NCI-H128 (cell line): Measurements from ENCODE around the gene FZR1.

Source experiments
- DNase-seq: peaks from one replicate; lab custom pipeline; 2025; ENCODE audit not compliant: unreplicated experiment; lab: John Stamatoyannopoulos, UW

The FZR1 gene

DNA sequence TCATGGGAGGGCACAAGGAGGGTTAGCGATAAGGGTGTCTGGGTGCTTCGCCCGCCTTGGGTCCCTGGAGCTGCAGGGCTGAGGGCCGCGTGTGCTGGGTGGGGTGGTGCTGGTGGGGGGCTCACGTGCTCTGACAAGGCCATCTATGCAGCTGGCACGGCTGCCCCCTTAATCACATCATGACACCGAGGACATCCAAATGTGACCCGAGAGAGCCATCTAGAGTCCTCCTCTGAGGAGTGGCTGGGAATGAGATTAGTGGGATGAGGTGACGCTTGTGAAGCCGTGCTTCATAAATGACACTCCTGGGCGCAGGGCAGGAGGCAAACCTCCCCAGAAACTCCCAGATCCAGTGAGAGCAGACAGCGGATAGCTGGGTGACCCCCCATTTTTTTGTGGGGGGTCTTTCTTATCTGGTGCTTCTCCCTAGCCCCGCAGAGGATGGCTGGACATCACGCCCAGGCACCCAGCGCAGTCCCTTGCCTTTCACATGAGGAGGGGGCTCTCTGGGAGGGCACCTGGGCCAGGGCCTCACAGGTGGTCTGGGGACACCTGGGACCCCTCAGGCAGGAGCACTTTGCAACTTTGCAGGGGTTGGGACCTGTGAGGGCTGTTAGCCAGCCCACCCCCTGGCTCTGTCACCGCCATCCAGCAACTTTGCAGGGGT lies 6.6 kb downstream of the FZR1 start:
- DNase-seq = no peak

DNA sequence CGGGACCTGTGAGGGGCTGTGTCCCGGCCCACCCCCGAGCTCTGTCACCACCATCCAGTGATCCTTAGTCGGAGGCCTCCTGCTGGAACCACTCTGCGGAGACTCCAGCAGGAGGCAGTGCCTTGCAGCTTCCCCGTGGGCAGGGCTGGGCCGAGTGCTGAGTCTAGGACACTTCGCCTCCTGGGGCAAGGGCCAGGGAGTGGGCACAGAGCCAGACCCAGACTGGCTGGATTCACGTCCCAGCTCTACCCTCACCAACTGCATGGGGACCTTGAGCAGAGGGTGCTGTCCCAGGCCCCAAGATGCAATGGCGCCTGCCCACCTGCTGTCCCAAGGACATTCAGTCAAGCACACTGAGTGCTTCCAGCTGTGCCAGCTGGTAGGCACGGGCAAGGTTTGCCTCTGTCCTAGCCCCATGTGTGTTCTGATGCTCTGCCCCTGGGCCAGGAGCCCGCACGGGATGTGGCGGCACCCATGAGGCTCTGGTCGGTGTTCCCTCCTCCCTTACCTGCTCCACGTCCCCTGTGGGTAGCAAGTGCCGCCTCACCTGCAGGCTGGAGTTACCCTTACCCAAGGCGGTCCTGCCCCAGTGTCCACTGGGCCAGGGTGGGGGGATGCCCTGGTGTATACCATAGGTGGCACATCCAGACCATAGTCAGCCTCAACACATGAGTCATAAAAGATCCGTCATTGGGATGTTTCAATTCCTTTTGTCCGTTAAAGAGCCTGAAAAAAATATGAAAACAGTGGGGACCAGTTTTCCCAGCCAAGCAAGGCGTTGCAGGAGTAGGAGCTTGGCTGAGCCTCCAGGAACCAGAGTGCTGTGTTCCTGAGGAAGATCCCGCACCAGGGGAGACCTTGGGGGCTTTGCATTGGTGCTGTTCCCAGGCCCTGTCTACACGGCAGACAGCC lies 7.4 kb downstream of the FZR1 start:
- DNase-seq = no peak

DNA sequence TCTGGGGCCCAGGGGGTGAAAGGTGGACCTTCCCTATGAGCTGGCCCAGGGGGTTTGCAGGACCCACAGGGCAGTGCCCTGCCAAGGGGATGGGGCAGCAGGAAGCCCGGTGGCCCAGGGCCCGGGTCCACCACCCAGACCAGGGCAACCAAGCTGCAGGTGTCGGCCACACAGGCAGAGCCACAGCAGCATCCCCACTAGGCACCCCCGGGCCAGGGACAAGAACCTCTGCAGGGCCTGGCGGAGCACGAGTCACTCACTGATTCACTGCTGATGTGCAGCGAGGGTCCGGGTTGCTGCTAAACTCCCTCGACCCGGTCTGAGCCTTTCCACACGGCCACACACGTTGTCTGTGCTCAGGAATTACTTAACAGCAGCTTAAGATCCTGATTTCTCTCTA lies 8.8 kb downstream of the FZR1 start:
- DNase-seq = no peak

DNA sequence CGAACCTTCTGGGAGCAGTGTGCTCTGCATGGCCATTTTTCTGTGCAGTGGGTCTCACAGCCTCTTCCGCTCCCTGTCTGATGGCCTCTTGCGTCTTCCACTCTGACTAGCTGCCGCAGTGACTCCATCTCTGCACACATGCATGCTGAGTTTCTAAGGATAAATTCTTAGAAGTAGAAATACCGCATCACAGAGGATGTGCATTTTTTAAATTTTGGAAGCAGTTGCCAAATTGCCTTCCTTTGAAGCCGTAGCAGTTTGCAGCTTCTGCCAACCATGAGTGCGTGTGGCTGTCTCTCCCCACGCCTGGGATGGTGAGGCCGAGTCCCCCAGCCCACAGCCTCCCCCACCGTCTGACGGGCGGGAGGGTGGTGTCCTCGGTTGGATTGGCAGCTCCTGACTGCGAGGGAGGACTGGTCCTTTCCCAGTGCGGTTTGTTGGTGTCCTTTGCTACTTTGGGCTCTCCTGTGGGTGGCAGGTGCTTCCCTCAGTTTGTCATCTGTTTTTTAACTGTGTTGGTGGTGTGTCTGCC lies 9.8 kb downstream of the FZR1 start:
- no peak for DNase-seq

DNA sequence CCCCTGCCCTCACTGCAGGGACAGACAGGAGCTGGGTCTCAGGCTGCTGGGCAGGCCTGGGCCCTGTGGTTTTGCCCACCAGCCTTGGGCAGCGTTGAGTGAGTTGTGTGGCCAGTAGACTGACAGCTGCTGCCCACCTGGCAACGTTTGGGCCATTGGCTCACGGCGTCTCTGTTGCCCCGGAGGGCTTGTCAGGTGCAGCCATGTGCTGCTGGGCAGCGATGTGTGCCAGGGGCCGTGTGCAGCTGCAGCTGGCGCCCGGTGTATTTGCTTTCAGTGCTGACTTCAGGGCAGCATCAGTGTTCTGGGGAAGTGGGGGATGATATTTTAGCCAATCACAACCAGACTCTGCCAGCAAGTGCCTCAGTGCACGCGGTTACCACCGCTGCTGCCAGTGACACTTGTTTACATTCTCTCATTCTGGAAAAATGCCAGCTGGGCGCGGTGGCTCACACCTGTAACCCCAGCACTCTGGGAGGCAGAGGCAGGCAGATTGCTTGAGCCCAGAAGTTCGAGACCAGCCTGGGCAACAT lies 10.6 kb downstream of the FZR1 start:
- peak; percentile 71 for DNase-seq

GRCh38 chr19:3517638-3518037 lies 11.5 kb downstream of the FZR1 start:
- no peak for DNase-seq

GRCh38 chr19:3518255-3518654 lies 12.1 kb downstream of the FZR1 start:
- DNase-seq = no peak

- DNase-seq = no peak
Measured at GRCh38 chr19:3518659-3519058, 12.5 kb downstream of the FZR1 start.

DNA sequence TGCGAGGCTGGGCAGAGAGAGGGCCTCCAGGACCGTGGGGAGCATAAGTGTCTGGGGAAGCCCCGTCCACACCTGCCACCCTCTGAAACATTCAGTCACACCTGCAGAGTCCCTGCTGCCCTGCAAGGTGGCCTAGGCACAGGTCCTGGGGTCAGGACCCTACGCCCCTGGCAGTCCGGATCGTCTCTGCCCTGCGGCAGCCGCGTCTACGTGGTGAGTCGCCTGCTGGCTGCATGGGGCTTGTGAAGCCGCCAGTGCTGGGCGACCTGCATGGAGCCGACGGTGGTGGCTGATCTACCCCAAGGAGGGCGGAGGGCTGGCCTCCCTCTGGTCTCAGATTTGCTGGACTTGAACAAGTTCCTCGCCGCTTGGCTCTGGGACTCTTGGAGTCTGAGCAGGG lies 13.0 kb downstream of the FZR1 start:
- no peak for DNase-seq

DNA sequence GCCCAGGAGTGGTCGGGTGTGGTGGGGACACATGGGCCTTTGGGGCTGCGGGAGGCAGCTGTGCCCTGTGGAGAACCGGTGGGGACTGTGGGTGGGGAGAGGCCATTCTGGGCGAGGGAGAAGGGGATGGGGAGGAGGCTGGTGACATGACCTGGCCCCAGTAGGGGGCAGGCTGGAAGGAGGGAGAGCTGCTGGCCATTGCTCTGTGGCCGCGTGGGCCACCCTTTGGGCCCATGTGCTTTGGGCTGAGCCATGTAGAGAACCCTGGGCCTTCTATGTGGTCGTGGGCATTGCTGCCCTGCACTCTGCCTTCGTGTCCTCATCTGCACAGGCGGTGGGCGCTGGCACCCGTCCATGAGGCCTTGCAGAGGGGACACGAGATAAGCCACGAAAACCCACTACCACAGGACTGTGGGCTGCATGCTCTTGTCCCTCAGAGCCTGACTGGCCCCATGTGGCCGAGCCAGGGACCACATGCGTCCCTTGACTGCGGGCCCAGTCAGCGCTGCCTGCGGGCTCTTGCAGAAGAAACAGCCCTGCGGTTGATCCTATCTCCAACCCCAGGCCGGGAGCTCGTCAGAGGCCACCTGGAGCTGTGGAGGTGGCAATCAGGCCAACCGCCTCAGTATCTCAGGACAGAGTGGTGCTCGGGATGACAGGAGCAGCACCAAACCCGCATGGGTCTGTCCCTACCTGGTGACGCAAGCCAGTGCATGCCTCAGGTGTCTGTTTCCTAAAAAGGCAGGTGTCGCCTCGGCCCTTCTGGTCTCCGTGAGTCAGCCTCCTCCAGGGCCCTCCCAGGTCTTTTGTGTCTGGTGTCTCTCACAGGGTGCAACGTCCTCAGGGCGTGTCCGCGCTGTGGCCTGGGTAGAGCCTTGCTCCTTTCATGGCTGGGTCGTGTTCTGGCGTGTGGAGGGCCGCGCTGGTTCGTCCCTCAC lies 14.3 kb downstream of the FZR1 start:
- no peak for DNase-seq

GRCh38 chr19:3521104-3521445 lies 15.0 kb downstream of the FZR1 start:
- DNase-seq = no peak

DNA sequence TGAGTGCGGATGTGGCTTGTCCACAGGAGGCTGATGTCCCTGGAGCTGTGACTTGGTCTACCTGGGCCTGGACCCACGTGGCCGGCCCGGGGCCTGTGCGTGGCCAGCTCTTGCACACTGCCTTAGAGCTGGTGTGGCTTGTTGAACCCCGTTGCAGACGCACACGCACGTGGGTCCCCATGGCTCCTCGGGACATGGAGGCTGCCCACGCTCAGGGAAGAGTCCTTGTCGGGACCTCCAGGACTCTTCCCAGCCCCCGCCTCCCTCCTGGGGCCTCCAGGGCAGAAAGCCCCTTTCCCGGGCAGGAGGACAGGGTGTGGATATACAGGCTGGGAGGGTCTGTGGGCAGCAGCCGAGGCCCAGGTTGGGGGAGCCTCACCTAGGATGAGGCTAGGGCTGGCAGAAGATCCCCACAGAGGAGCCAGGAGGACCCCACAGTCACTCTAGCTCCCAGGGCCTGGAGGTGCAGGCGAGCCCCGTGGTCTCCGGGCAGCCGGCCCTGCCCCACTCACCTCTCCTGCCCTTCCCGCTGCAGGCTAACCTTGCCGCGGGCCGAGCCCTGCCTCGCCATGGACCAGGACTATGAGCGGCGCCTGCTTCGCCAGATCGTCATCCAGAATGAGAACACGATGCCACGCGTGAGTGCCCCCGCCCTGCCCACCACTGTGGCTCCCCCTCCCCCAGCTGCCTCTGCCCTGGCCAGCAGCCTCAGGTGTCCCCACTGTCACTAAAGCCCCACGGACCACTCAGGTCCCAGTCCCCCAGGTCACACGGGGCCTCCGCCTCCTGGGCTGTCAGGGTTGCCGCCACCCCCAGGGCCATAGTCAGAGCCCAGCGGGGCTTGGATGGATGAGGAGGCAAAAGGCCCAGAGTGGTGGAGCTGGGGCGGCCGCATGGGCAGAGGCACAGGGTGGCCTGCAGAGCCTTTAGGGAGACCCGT lies 16.6 kb downstream of the FZR1 start:
- DNase-seq = no peak

GRCh38 chr19:3523361-3524077 lies 17.4 kb downstream of the FZR1 start:
- no peak for DNase-seq

DNA sequence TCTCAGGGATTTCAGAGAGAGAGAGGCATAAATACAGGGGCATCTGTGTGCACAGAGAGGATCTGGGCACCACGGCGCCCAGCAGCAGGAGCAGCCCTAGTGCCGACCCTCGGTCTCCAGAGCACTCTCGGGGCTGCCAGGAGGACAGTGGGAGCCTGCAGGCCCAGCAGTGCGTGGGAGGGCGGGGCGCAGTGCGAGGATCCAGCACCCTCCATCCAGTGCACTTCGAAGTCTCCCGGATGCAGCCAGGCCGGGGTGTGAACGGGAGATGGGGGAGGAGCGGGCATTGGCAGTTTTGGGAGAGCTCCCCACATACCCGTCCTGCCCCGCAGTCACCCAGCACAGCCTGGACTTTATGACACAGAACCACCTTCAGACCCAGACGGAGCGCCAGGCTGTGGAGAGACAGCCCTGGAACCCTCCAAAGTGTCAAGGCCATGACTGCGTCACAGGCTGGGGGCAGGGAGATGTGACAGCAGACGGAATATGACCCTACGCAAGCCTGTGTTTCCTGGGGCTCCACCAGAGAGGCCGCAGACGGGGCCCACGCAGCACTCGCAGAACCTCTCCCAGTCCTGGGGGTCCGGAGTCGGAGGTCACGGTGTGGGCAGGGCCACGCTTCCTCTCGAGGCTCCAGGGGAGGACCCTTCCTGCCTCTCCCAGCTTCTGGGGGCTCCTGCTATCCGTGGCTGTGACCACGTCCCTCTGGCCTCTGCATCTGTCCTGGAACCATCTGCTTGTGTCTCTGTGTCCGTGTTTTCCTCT lies 18.1 kb downstream of the FZR1 start:
- DNase-seq = no peak

GRCh38 chr19:3524904-3525451 lies 18.9 kb downstream of the FZR1 start:
- DNase-seq = no peak

- DNase-seq = no peak
Measured at GRCh38 chr19:3526507-3527237, 20.6 kb downstream of the FZR1 start.

DNA sequence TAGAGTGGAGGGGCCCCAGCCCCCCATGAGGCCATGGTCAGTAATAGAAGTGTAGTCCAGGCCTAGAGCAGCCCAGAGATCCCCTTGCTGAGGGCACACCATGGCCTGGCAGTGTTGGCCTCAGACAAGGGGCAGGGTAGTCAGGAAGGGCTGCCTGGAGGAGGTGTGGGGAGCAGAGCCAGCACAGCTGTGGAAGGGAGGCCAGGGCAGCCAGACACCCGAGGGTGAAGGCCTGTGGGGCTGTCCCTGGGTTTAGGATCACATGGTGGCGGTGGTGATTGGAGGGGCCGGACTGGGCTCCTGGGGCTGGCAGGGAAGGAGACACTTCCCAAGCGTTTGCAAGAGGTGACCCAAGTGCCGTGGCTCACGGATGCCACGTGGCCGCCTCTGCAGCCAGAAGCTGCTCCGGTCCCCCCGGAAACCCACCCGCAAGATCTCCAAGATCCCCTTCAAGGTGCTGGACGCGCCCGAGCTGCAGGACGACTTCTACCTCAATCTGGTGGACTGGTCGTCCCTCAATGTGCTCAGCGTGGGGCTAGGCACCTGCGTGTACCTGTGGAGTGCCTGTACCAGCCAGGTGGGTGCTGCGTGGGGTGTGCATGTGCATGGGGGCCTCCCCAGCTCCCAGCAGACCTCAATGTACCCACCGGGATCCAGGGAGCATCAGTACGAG lies 21.3 kb downstream of the FZR1 start:
- DNase-seq = no peak
